NCI-H2196 treated with DMSO at 0.1 percent for 48 hours (cell line): ENCODE measurements around the gene PLA2G4B.

Source experiments
- DNase-seq: peaks from one replicate; lab custom pipeline; 2025; ENCODE audit not compliant: unreplicated experiment; lab: John Stamatoyannopoulos, UW

The PLA2G4B gene

DNA sequence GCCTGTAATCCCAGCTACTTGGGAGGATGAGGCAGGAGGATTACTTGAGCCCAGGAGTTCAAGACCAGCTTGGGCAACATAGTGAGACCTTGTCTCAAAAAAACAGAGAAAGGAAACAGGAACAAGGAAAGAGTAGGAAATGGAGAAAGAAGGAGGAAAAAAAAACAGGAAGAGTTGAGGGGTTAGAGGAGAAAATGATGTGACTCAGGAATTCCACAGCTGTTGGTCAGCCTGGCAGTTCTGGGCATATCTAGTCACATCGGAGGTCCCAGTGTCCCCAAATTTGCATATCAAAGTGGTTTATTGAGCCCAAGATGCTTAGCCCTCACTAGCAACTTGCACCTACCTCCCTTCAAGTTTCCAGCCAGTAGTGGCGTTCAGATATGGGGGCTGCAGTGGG, 29.5 kb upstream of the PLA2G4B start:
- no peak for DNase-seq

DNA sequence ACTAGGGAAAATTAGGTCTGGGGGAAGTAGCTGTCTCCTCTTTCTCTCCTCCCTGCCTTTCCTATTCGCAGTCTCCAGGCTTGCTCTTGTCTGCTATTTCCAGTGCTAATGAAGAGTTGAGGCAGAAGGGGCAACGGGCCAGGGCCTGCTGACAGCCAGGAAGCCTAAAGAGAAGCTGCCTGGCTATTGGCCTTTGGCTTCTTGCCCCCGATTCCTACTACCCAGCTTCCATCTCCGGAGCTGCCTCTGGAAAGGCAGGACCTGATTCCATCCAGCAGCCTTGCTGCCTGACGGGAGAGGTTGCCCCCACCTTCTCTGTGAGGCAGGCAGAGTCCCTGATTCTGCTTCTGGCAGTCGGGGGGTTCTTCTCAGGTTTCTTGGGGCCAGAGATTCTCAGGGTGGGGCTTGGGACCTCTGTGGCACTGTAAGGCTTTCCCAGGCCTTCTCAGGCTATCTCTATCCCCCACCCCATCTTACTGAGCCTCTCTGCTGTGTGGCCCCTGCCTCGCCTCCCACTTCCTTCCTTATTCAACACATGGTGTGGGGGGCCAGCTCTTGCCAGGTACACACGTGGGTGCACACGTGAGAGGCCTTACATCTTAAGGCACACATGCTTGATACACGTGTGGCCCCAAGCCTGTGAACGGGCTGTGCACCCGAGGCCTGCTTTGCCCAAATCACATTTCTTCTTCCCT, 29.0 kb upstream of the PLA2G4B start:
- no peak for DNase-seq

- no peak for DNase-seq
Measured at GRCh38 chr15:41810651-41811431, 27.8 kb upstream of the PLA2G4B start.

DNA sequence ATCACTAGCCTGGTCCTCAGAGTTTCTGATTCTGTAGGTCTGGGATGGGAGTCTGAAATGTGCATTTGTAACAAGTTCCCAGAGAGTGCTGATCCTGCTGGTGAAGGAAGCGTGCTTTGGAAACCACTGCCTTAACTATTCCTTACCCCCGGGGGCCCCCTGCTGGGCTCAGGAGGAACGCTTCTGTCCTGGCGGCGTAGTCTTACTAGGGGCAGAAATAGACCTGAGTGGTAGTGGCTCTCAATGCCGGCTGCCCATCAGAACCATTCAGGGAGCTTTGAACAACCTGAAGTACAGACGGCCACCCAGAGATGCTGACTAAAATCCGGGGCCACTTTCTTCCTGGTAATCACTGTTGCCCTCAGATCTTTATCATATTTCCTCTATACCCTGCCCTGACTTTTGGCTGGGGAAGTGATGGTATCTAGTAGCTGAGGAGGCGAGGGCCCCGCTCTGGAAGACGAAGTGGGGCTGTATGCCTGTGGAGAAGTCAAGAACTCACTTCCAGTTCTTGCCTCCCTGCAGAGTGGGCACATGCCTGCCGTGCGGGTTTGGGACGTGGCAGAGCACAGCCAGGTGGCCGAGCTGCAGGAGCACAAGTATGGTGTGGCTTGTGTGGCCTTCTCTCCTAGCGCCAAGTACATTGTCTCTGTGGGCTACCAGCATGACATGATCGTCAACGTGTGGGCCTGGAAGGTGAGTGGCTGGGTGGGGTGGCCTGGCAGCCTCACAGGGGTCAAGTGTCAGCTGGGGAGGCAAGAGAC, 27.0 kb upstream of the PLA2G4B start:
- DNase-seq, result no peak

DNA sequence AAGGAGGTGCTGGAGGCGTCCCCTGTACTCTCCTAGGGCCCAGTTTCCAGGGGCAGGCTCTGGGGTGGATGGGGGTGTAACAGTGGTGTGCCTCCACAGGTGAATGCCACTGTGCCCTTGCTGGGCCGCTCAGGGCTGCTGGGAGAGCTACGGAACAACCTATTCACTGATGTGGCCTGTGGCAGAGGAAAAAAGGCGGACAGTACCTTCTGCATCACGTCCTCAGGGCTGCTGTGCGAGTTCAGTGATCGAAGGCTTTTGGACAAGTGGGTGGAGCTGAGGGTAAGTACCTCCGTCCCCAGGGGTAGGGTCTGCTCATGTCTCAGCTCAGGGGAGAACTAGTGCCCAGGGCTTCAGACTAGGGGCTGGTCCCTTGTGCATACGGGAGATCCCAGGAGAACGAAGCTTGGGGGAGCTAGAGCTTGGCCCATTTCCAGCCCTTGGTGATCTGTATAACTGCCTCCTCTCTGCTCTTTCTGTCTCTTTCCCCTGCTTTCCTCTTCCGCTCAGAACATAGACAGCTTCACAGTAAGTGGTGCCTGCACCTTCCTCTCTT, 25.7 kb upstream of the PLA2G4B start:
- no peak for DNase-seq

GRCh38 chr15:41813426-41813825, 25.2 kb upstream of the PLA2G4B start:
- DNase-seq, result no peak

GRCh38 chr15:41814534-41814933, 24.1 kb upstream of the PLA2G4B start:
- no peak for DNase-seq

GRCh38 chr15:41816788-41817187, 21.9 kb upstream of the PLA2G4B start:
- no peak for DNase-seq

DNA sequence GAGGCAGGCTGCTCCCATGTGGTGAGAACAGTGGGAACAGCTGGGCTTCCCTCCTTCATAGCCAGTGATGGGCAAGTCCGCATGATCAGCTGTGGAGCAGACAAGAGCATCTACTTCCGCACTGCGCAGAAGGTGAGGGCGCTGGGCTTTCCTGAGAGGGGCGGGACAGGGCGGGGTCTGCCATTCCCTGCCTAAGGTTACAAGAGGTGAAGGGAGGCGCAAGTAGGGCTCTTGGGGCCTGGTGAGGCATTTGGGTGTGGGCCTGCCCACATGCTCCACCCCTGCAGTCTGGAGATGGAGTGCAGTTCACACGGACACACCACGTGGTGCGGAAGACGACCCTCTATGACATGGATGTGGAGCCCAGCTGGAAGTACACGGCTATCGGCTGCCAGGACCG, 21.3 kb upstream of the PLA2G4B start:
- no peak for DNase-seq

GRCh38 chr15:41817781-41818180, 20.9 kb upstream of the PLA2G4B start:
- no peak for DNase-seq

- DNase-seq, result no peak
Measured at GRCh38 chr15:41819455-41820050, 19.1 kb upstream of the PLA2G4B start.

GRCh38 chr15:41820791-41821423, 17.7 kb upstream of the PLA2G4B start:
- DNase-seq, result no peak

GRCh38 chr15:41821831-41822230, 16.8 kb upstream of the PLA2G4B start:
- DNase-seq, result no peak

DNA sequence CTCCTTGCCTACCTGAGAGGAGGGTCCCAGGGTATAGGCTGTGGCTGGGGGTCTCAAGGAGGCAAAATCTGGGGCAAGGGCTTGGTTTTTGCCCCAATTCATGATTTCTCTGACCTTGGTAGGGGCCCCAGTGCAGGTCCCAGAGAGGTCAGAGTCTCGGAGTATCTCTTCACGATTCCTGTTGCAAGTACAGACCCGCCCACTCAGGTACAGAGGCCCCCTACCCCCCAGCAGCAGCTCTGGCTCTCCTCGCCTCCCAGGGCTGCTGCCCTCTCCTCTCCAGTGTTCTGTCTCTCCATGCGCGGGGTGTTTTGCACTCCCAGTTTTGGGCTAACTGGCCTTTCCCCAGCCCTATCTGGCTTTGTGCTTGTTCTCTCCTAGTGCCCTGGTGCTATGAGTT, 16.2 kb upstream of the PLA2G4B start:
- DNase-seq, result no peak

DNA sequence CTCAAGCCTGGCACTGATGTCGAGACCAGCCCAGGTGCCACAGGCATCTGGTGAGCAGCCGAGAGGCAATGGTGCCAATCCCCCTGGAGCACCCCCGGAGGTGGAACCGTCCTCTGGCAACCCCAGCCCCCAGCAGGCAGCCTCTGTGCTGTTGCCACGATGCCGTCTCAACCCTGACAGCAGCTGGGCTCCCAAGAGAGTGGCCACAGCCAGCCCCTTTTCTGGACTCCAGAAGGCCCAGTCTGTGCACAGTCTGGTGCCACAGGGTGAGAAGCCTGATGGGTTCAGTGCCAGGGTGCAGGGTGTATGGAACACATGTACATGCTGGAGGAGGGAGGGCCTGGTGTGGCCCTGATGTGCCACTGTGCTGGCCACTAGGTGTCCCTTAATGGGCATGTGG, 15.7 kb upstream of the PLA2G4B start:
- no peak for DNase-seq

- no peak for DNase-seq
Measured at GRCh38 chr15:41823502-41823901, 15.1 kb upstream of the PLA2G4B start.

GRCh38 chr15:41824062-41824745, 14.4 kb upstream of the PLA2G4B start:
- no peak for DNase-seq

DNA sequence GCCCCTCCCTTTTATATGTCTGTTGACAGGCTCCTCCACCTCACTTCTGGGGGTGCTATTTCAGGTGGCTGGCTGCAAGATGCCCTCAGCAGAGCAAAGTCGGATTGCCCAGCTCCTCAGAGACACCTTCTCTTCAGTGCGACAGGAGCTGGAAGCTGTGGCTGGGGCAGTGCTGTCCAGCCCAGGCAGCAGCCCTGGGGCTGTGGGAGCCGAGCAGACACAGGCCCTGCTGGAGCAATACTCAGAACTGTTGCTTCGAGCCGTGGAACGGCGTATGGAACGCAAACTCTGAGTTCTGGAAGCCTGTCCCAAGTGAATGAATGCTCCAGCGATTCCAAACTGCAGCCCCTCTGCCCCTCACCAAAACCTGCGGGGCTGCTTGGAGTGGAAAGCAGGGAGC, 13.5 kb upstream of the PLA2G4B start:
- DNase-seq, result no peak

- DNase-seq, result no peak
Measured at GRCh38 chr15:41825572-41826535, 12.8 kb upstream of the PLA2G4B start.
